NOMO-1 treated with dmso at 0.1 percent for 144 hours (cell line): Measurements from ENCODE around the gene FLNB.
"Not testable (repeated sequence)": the region's sequence is repeated elsewhere in the genome, so short reads cannot be mapped to it uniquely, and the experiment has no call there.

Source experiments
- DNase-seq: peaks from one replicate; lab custom pipeline; 2025; ENCODE audit not compliant: unreplicated experiment; lab: John Stamatoyannopoulos, UW

FLNB gene

DNA sequence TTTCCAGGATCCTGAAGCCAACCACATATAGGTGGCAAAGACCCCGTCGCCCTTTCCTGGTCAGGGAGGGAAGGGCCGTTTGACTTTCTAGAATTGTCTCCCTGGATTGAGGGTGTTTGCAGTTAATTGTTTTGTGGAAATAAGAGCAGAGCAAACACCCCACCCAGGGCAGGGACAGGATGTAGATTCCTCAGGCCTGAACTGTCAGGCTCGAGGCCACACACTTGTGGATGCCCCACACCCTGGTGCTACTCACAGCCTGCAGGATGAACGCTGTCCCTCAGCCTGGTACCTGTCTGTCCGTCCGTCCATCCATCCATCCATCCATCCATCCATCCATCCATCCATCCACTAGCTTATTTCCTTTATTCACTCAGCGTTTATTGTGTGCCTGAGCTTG is 29.9 kb upstream of the FLNB start:
- DNase-seq: no peak

DNA sequence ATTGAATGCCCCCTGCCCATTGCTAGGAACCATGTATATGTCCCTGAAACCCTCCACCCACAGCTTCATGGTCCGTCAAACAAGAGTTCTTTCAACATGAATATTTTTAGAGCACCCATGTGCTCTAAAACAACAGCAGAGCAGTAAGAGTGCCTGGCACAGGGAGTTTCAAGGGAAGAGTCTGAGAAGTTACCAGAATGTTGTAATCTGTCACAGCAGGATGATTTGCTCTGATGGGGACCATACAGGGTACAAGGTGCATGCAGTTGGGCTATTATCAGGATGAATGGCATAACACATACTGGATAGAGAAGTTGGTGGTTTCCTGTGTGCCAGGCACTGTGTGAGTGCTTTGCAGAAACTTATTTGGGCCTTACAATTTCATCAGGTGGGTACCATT is 27.8 kb upstream of the FLNB start:
- DNase-seq: peak; percentile 64

DNA sequence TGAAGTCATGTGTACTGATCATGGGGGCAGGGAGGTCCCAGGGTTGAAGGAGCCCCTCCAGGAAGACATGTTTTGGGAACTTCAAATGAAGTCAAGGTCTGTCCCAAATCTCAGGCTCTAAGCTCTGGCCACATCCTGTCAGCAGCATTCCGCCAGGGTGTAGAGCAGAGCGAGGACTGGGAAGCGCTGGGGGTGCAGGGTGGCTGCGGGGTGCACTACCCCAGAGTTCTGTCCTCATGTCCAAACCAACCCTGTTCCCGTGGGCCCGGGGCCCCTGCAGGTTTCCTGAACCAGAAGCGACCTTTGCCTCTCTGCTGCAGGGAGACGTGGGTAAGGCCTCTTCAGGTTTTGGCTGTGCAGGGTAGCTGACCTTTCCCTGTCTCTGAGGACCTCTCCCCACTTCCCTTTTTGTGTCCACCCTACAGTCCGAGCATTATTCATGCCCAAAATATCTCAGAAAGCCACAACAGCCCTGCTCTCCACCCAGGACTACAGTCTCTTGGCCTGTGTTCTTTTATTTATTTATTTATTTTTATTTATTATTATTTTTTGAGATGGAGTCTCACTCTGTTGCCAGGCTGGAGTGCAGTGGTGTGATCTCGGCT is 26.6 kb upstream of the FLNB start:
- no peak for DNase-seq

DNA sequence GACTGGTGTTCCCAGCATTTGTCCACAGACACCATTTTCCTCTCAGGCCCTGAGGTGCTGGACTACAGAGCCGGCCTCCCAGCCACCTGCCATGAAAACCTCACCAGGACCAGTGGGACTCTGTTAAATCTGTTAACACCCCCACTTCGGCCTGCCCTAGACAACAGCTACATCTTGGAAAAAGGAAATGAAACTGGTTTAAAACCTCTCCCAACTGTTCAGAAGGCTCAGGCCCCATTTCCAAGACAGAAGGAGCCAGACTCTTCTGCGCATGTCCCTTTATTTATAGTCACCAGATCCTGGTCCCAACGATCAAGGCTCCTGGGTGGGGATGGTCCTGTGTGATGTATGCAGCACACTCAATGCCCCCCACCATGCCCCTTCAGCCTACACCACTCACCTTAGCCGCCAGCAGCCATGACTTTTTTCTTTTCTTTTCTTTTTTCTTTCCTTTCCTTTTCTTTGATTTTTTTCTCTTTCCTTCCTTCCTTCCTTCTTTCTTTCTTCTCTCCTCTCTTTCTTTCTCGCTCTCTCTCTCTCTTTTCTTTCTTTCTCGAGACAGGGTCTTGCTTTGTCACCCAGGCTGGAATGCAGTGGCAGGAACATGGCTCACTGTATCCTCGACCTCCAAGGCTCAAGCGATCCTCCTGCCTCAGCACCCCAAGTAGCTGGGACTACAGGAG is 25.5 kb upstream of the FLNB start:
- DNase-seq: peak; percentile 84

DNA sequence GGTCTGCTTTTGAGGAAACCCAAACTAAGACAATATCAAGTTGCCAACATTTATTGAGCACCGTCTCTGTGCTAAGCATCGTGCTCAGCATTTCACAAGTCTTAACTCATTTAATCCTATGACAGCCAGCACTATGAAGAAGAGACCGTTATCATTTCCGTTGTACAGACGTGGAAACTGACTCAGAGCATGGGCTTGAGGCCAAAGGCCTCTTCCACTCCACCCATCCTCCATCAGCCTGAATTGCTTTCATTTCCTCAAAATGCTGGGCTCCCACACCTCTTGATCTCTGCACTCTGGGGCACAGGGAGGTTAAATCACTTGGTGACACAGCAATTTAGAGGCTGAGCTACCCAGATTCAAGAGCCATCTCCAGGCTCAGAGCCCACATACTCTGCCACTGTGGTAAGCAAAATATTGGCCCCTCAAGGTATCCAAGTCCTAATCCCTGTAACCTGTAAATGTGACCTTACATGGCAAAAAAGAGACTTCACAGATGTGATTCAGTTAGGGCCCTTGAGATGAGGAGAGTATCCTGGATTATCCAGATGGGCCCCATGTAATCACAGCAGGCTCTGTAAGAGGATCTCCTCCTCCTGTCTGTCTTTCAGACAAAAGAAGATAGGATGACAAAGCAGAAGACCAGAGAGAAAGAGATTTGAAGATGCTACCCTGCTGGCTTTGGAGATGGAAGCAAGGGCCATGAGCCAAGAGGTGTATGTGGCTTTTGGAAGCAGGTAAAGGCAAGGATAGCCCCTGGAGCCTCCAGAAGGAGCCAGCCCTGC is 24.3 kb upstream of the FLNB start:
- DNase-seq: peak; percentile 99

DNA sequence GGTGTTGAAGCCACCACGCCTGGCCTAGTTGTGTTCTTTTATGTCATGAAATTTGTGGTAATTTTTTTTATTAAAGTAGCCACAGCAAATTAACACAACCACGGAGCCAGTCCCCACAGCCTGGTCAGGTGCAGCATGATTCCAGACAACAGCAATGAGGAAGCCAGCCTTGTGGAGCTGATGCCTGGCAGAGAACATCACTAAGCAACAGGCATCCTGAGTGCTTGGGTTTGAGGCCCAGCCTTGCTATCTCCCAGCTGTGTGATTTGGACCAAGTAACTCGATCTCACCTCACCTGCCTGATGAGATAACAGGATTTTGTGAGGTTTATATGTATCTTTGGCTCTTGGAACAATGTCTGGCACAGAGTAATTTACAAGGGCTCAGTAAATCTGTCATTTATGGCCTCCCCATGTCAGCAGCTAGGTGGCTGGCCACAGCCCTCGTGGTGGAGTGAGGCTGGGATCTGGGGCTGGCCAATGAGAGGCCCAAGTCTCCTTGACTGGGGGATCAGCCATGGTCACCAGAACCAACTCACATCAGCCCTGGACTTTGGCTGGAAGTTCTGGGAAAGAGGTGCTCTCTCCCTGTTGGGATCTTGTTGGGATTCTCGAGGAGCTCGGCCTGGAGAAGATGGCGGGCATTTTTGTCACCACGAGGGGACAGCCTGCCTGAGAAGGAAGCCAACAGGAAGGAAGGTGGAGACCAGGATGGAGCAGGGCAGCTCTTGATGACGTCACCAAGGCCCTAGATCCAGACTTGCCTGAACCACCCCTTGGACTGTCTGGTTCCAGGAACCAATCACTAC is 22.8 kb upstream of the FLNB start:
- DNase-seq: no peak

DNA sequence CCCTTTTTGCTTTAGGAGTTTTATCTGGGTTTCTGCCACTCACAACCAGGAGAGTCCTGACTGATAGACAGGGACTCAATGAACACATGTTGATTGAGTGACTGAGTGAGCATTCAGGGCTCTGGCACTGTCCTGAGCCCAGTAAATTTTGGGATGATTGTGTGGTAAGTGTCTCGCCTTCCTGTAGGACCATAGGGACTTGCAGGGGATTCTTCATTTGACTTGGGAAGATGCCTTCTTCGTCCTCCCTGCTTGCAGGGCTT is 22.3 kb upstream of the FLNB start:
- DNase-seq: no peak

DNA sequence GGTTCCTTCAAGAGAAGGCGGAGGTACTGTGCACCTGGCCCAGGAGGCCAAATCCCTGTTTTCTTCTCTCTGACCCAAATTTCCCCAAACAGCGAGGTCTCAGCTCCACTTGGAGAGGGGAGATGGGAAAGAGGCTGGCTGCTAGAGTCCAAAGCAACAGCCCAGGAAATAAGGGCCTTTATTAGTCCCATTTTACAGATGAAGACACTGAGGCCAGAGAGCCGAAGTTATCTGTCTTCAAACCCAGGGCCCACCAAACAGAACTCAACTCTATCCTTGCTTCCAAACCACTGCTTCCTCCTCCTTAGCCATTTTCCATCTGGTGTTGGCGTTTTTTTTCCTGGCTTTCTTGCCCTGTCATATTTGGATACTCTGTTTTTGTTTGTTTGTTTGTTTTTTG is 22.0 kb upstream of the FLNB start:
- no peak for DNase-seq

DNA sequence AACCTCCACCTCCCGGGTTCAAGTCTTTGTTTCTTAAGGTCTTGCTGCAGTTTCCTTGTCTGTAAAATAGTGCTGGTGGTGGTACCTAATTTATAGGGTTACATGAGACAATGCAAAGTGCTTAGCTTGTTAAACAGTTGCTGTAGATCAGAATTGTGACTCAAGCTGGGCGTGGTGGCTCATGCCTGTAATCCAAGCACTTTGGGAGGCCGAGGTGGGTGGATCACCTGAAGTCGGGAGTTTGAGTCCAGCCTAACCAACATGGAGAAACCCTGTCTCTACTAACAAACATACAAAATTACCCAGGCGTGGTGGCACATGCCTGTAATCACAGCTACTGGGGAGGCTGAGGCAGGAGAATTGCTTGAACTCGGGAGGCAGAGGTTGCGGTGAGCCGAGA is 19.0 kb upstream of the FLNB start:
- not testable (repeated sequence) for DNase-seq

DNA sequence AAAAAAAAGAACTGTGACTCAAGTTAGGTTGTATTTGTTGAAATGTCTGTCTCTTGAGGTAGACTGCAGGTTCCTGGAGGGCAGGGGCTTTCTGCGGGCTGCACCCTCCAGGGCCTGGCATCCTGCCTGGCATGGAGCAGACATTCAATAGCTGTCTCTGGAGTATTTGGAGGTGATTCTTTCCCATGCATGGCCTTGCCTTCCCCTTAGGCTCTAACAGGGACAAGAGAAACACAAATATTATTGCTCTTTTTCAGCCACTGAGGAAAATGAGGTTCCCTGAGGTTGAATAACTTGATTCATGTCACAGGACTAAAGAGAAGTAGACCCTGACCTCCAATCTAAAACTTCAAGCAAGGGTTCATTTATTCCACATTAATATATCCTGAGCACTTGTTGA is 18.6 kb upstream of the FLNB start:
- no peak for DNase-seq

DNA sequence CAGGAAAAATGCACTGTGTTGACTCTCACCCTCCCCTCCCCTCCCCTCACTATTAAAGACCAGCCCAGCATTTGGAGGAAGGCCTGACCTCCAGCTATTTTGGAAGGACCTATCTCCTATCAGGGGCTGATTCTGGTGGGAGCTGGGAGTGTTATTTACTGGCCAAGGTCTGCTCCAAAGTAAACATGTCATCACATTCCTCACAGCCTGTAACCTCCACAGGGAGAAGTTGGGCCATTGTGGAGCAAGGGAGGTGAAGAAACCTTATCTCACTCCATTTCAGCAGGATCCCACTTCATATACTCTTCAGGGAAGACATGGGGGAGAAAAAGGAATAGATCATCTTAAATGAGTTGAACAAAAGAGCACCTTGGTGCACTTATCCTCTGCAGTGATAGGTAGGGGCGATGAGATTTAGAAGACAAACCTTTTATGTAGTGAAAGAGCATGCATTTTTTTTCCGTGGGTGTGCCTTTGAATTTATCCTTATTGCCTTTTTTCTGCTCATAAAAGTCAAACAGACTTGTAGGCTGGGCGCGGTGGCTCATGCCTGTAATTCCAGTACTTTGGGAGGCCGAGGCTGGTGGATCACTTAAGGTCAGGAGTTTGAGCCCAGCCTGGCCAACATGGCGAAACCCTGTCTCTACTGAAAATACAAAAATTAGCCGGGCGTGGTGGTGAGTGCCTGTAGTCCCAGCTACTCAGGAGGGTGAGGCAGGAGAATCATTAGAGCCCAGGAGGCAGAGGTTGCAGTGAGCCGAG is 15.6 kb upstream of the FLNB start:
- DNase-seq: no peak

DNA sequence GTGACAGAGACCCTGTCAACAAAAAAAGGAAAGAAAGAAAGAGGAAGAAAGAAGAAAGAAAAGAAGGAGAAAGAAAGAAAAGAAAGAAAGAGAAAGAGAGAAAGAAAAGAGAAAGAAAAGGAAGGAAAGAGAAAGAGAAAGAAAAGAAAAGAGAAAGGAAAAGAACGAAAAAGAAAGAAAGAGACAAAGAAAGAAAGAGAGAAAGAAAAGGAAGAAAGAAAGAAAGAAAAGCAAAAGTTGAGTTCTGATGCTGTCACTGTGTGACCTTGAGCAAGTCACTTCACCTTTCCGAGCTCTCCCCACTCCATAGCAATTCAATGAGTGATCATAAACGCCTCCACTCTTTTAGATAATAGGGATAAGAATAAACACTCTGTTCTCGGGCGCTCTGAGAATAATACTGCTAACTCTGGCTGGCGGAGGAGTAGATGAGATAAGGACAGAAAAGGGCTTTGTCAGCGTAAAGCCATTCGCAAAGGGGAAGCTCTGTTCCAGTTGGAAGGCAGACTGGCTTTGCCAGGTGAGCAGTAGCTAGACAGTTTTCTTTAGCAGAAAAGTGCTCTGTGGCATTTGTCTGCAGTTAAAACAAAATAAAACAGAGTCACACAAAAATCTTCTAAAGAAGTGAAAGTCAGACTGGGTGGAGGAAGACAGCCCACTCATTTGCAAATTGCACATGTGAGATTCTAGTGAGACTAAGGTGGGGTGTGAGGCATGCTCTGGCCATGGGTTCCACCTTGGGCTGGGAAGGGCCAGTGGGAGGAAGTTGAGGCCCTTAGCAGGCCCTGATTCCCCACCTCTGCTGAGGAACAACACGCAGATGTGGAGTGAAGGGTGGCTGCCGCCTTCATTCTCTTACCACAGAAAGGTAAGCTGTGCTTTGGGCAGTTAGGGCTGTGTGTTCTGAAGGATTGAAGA is 9.6 kb upstream of the FLNB start:
- DNase-seq: peak; percentile 30

DNA sequence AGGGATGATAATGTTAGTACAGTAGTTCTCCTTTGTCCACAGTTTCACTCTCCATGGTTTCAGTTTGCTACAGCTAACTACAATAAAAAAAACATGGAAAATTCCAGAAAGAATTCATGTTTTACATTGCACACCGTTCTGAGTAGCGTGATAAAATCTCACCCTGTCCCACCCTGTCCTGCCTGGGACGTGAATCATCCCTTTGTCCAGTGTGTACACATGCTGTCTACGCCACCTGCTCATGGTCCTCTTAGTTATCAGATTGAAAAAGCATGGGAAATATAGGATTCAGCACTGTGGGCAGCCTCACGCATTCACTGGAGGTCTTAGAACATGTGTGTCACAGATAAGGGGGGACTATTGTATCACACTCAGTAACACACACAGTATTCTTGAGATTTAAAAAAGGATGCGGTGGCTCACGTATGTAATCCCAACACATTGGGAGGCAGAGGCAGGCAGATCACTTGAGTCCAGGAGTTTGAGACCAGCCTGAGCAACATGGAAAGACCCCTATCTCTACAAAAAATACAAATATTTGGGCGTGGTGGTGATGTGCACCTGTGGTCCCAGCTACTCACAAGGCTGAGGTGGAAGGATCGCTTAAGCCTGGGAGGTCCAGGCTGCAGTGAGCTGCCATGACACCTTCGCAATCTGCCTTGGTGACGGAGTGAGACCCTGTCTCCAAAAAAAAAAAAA is 8.7 kb upstream of the FLNB start:
- DNase-seq: no peak

DNA sequence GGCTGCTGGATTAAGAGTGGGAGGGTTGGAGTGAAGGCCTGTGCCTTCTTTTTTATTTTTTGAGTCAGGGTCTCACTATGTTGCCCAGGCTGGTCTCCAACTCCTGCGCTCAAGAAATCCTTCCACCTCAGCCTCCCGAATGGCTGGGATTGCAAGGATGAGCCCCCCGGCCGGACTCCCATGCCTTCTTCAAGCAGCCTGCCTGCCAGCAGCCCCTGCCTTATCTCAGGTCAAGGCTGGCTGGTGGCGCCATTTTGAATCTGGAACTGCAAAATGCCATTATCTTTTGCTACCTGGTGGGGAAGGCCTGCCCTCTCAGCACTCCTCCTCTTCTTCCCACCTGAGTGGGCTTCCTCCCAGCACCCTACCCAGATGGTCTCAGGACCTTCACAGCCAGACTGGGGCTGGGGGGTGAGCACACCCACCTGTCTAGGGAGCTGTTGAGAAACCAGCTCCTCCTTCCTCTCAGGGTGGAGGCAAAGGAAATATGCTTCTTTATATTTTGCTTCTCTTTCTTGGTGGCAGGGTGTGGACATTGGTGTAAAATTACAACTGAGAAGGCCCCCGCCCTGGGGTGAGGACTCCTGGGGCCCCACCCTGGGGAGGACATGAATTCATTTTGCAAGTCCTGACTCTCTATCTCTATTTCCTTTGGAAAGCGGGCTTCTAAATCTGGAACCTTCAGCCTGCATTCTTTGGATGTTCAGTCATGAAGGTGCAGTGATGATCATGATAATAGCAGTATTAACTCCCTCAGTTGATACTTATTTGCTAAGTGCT is 7.7 kb upstream of the FLNB start:
- DNase-seq: peak; percentile 58

DNA sequence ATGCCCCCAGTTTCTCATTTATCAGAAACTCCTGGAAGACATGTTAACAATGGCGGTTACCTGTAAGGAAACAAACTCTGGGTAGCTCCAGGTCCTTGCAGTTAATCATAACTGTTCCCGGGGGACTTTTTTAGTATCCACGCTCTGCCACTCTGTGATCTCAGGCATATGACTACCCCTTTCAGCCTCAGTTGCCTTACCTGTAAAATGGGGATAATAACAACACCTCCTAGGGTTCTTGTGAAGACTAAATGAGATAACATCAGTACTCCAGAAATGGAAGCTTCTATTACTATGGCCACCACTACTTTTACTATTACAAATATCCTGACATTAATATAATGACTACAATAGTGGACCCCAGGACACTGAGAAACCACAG is 7.1 kb upstream of the FLNB start:
- no peak for DNase-seq

DNA sequence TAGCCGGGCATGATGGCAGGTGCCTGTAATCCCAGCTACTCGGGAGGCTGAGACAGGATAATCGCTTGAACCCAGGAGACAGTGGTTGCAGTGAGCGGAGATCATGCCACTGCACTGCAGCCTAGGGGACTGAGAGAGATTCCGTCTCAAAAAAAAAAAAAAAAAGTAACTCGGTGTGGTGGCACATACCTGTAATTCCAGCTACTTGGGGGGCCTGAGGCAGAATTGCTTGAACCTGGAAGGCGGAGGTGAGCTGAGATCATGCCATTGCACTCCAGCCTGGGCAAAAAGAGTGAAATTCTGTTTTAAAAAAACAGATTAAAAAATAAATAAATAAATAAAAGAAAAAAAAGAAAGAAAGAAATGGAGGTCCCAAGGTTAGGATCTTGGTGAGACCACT is 6.2 kb upstream of the FLNB start:
- DNase-seq: no peak

DNA sequence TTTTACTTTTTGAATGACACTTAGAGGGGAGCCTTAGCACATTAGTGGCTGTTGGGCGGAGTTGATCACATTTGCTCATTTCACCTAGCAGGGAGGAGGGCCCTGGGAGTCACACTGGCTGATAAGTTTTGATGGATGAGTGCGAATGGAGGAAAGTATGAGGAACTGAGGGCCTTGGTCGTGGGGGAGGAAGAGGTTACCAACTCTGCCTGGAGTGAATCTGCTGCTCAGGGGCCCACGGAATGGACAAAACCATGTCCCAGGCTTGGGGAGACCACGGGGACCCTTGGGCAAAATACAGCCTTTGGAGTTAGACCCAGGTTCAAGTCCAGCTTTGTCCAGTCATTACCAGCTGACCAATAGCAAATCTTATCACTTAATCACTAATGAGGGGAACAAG is 5.1 kb upstream of the FLNB start:
- no peak for DNase-seq

DNA sequence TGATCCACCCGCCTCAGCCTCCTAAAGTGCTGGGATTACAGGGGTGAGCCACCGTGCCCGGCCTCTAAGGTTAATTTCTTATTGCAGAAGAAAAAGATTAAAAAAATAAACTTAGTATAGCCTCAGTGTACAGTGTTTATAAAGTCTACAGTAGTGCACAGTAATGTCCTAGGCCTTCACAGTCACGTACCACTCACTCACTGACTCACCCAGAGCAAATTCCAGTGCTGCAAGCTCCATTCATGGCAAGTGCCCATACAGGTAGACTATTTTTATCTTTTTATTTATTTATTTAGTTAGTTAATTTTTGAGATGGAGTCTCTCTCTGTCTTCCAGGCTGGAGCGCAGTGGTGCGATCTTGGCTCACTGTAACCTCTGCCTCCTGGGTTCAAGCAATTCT is 3.2 kb upstream of the FLNB start:
- DNase-seq: no peak

DNA sequence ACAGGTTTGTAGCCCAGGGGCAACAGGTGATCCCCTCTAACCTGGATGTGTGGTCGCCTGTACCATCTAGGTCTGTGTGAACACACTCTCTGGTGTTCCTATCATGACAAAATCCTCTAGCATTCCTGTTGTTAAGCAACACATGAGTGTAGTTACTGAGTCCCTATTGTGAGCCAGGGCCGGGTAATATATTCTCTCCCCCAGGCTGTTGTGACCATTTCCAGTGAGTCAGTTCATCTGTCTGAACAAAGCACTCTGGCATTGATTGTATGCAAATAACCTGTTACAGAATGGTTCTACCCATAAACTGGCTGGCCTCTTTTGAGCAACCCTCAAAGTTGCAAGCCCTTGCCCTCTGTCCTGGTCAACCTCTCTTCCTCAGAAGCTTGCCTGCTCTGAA is 2.6 kb upstream of the FLNB start:
- DNase-seq: no peak
